RWPE2 (cell line): Measurements from ENCODE around the gene LRRC7.

Source experiments
- ATAC-seq: fragments of 200-7000 bp; cut with Tn5 transposase; 3 replicates; pipeline ENCODE4 v1.9.1; 2021; ENCODE audit warnings: low read depth
- DNase-seq: peaks from one replicate; pipeline ENCODE4 v3.0.0-alpha.2; 2020; ENCODE audit warnings: low spot score
- H3K27ac ChIP-seq: fragments of 450-650 bp; 2 replicates; pipeline ENCODE4 v1.5.1; 2017; ENCODE audit warnings: mild to moderate bottlenecking; ENCODE audit not compliant: poor library complexity, severe bottlenecking
- H3K27me3 ChIP-seq: fragments of 250-450 bp; sonication (Bioruptor Pico); 2 replicates; pipeline ENCODE4 v1.5.1; 2021; ENCODE audit warnings: mild to moderate bottlenecking, moderate library complexity; ENCODE audit not compliant: insufficient read depth, poor library complexity, severe bottlenecking
- H3K36me3 ChIP-seq: fragments of 250-450 bp; sonication (Bioruptor Pico); 2 replicates; pipeline ENCODE4 v1.5.1; 2020; ENCODE audit warnings: low read depth, mild to moderate bottlenecking, moderate library complexity
- H3K4me1 ChIP-seq: fragments of 250-450 bp; sonication (Bioruptor Pico); 2 replicates; pipeline ENCODE4 v1.5.1; 2021; ENCODE audit warnings: mild to moderate bottlenecking, moderate library complexity; ENCODE audit not compliant: insufficient read depth, poor library complexity, severe bottlenecking
- H3K4me3 ChIP-seq: fragments of 250-450 bp; sonication (Bioruptor Pico); 2 replicates; pipeline ENCODE4 v1.5.1; 2021; ENCODE audit warnings: mild to moderate bottlenecking, moderate library complexity; ENCODE audit not compliant: severe bottlenecking
- H3K9me3 ChIP-seq: fragments of 250-450 bp; sonication (Bioruptor Pico); 2 replicates; pipeline ENCODE4 v1.5.1; 2021; ENCODE audit warnings: mild to moderate bottlenecking, moderate library complexity; ENCODE audit not compliant: severe bottlenecking
- CTCF ChIP-seq: fragments of 450-650 bp; IDR thresholded peaks from one replicate; pipeline ENCODE4 v1.5.1; 2017; ENCODE audit warnings: mild to moderate bottlenecking, moderate library complexity; ENCODE audit not compliant: poor library complexity, severe bottlenecking

LRRC7 gene

DNA sequence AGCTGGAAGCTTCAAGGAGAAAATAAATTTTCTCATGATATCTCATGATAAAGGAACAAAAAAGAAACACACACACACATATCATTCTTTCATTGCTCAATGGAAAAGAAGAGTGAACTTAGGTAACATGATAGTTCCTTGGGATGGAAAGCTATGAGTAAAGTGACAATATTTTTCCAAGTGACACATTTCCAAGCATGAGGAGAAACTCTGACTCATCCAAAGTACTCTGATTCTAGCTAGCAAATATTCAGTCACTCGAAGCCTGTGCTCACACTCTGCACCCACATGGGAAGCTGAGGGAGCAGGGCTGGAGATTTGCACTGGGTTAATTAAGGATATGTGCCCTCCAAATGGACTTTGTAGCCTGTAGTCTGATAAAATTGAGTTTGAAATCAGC is 415.3 kb downstream of the LRRC7 start:
- H3K4me3 ChIP-seq: no peak overlapping the region
- DNase-seq (no peak), ATAC-seq (no peak)
- H3K27ac ChIP-seq: no peak overlapping the region
- no peak for TF ChIP-seq CTCF
- H3K36me3 ChIP-seq: no peaks in the 10 kb centered on the region
- no peaks in the 10 kb centered on the region for H3K4me1 ChIP-seq
- no peaks in the 10 kb centered on the region for H3K9me3 ChIP-seq
- no peaks in the 10 kb centered on the region for H3K27me3 ChIP-seq

GRCh38 chr1:69985376-69985775 is 417.7 kb downstream of the LRRC7 start:
- Histone ChIP-seq H3K9me3 (no peaks in the 10 kb centered on the region), H3K4me3 (no peak overlapping the region), H3K27ac (no peak overlapping the region), H3K27me3 (no peaks in the 10 kb centered on the region), H3K4me1 (no peaks in the 10 kb centered on the region), H3K36me3 (no peaks in the 10 kb centered on the region)
- no peak for ATAC-seq
- no peak for DNase-seq
- TF ChIP-seq CTCF: no peak

- Histone ChIP-seq H3K9me3 (no peaks in the 10 kb centered on the region), H3K36me3 (no peaks in the 10 kb centered on the region), H3K4me3 (no peak overlapping the region), H3K27ac (no peak overlapping the region), H3K4me1 (no peaks in the 10 kb centered on the region), H3K27me3 (no peaks in the 10 kb centered on the region)
- DNase-seq: no peak
- TF ChIP-seq CTCF: no peak
- ATAC-seq: no peak
Observed at GRCh38 chr1:69985901-69986439, 418.2 kb downstream of the LRRC7 start.

DNA sequence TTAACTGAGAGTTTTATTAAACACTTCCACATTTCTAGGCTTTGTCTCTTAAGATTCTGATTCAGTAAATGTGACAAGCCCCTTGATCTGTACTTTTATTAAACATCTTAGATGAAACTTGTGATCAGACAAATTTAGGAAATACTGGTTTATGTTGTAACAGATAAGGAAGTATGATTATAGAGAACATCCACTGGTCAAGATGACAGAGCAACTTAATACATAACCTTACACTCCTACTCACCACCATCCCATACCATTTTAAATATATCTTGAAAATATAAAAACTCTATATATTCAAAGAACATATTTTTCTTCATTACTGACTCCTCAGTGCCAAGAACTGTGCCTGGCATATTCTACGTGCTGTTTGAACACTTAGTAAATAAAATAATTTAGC is 420.2 kb downstream of the LRRC7 start:
- Histone ChIP-seq H3K4me1 (no peaks in the 10 kb centered on the region), H3K27ac (no peak overlapping the region), H3K9me3 (no peaks in the 10 kb centered on the region), H3K4me3 (no peak overlapping the region), H3K27me3 (no peaks in the 10 kb centered on the region), H3K36me3 (no peaks in the 10 kb centered on the region)
- no peak for DNase-seq
- no peak for TF ChIP-seq CTCF
- no peak for ATAC-seq

DNA sequence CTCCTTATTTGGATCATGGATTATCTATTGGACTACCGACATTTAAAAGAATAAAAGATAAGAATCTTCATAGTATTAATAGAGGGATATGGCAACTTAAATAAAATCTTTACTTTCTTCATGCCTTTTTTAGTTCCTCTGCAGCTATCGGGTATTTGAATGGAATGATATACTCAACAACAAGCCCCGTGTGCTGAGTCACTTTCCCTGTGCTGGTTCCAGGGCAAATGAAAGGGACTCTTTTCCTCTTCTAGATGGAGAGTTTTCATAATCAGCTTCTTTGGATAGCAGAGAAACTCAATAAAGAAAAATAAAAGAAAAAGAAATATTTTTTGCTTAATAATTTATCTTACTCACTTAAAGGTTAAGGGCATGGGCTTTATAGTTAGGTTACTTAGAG is 423.9 kb downstream of the LRRC7 start:
- Histone ChIP-seq H3K9me3 (no peaks in the 10 kb centered on the region), H3K27me3 (no peaks in the 10 kb centered on the region), H3K27ac (no peak overlapping the region), H3K4me3 (no peak overlapping the region), H3K4me1 (no peaks in the 10 kb centered on the region), H3K36me3 (no peaks in the 10 kb centered on the region)
- ATAC-seq (no peak), DNase-seq (no peak)
- TF ChIP-seq CTCF: no peak
